HUES64 (cell line): ENCODE measurements around the gene CD79A.
"Not testable (repeated sequence)": the region's sequence is repeated elsewhere in the genome, so short reads cannot be mapped to it uniquely, and the experiment has no call there.

Experiments
- H3K27ac ChIP-seq: 2 replicates; pipeline ENCODE4 v1.7.0; 2013; ENCODE audit warnings: low read depth, low read length, inconsistent platforms
- H3K27me3 ChIP-seq: 2 replicates; pipeline ENCODE4 v1.6.1; 2013; ENCODE audit warnings: mild to moderate bottlenecking, low read length; ENCODE audit not compliant: insufficient read depth
- H3K36me3 ChIP-seq: 2 replicates; pipeline ENCODE4 v1.6.1; 2013; ENCODE audit warnings: mild to moderate bottlenecking, low read length; ENCODE audit not compliant: insufficient read depth
- H3K4me1 ChIP-seq: 2 replicates; pipeline ENCODE4 v1.6.1; 2013; ENCODE audit warnings: mild to moderate bottlenecking, low read length, moderate library complexity; ENCODE audit not compliant: insufficient read depth
- H3K4me3 ChIP-seq: 2 replicates; pipeline ENCODE4 v1.5.1; 2013; ENCODE audit warnings: mild to moderate bottlenecking, low read length, moderate library complexity
- H3K9ac ChIP-seq: 2 replicates; pipeline ENCODE4 v1.6.1; 2013; ENCODE audit warnings: mild to moderate bottlenecking, low read depth, low read length
- H3K9me3 ChIP-seq: 2 replicates; pipeline ENCODE4 v1.6.1; 2013; ENCODE audit warnings: low read depth, low read length; ENCODE audit not compliant: insufficient read depth
- WGBS: fragments of 150-250, 120-280 bp; methylation state at CpG from one replicate; pipeline ENCODE4 v1.1.7; 2013; ENCODE audit warnings: missing lambda C conversion rate; 5-methylcytosine and 5-hydroxymethylcytosine counted together

The CD79A gene

DNA sequence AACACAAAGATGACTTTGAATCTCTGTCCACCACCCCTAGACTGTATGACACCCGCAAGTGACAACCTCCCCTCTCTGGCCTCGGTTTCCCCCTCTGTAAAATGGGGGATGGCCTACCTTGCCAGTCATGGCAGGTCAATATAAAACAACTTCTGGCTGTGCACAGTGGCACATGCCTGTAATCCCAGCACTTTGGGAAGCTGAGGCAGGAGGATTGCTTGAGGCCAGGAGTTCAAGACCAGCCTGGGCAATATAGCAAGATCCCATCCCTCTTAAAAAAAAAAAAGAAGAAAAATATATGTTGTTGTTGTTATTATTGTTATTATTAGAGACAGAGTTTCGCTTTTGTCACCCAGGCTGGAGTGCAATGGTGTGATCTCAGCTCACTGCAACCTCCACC is 1.1 kb upstream of the CD79A start:
- WGBS: 84% methylated on average over 3 of the region's 3 CpGs
- not testable (repeated sequence) for H3K4me3 ChIP-seq, H3K27me3 ChIP-seq, H3K9me3 ChIP-seq, H3K27ac ChIP-seq, H3K4me1 ChIP-seq, H3K9ac ChIP-seq
- peaks cover 11% of the 10 kb centered on the region for H3K36me3 ChIP-seq

GRCh38 chr19:41877916-41878905 is 1.1 kb downstream of the CD79A start:
- H3K4me3 ChIP-seq: no peak overlapping the region
- H3K9me3 ChIP-seq: no peaks in the 10 kb centered on the region
- no peaks in the 10 kb centered on the region for H3K4me1 ChIP-seq
- H3K36me3 ChIP-seq: no peaks in the 10 kb centered on the region
- peaks cover 24% of the 10 kb centered on the region for H3K27me3 ChIP-seq
- no peak overlapping the region for H3K9ac ChIP-seq
- 86% methylated on average over 17 of the region's 17 CpGs for WGBS
- no peak overlapping the region for H3K27ac ChIP-seq

GRCh38 chr19:41879080-41879479 is 2.0 kb downstream of the CD79A start:
- no peak overlapping the region for H3K9ac ChIP-seq
- H3K4me3 ChIP-seq: no peak overlapping the region
- H3K4me1 ChIP-seq: no peaks in the 10 kb centered on the region
- no peaks in the 10 kb centered on the region for H3K36me3 ChIP-seq
- no peaks in the 10 kb centered on the region for H3K9me3 ChIP-seq
- WGBS: 86% methylated on average over 21 of the region's 21 CpGs
- H3K27me3 ChIP-seq: peaks cover 29% of the 10 kb centered on the region
- H3K27ac ChIP-seq: no peak overlapping the region

- no peak overlapping the region for H3K27ac ChIP-seq
- H3K9me3 ChIP-seq: no peaks in the 10 kb centered on the region
- peaks cover 29% of the 10 kb centered on the region for H3K27me3 ChIP-seq
- H3K9ac ChIP-seq: no peak overlapping the region
- H3K4me3 ChIP-seq: no peak overlapping the region
- no peaks in the 10 kb centered on the region for H3K36me3 ChIP-seq
- no peaks in the 10 kb centered on the region for H3K4me1 ChIP-seq
- WGBS: 84% methylated on average over 7 of the region's 7 CpGs
Observed at GRCh38 chr19:41879670-41880328, 2.7 kb downstream of the CD79A start.

DNA sequence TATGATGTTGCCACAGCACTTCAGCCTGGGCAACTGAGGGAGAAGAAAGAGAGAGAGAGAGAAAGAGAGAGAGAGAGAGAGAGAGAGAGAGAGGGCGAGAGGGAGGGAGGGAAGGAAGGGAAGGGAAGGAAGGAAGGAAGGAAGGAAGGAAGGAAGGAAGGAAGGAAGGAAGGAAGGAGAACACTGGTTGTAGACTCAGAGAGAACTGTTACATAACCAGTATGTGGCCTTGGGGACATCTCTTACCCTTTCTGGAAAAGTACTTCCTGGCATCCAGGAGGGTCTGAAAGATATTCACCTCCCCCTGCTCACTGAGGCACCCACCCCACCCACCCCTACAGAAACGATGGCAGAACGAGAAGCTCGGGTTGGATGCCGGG is 3.2 kb downstream of the CD79A start:
- H3K9me3 ChIP-seq: no peaks in the 10 kb centered on the region
- H3K4me3 ChIP-seq: no peak overlapping the region
- no peak overlapping the region for H3K9ac ChIP-seq
- WGBS: 70% methylated on average over 2 of the region's 5 CpGs
- H3K36me3 ChIP-seq: no peaks in the 10 kb centered on the region
- H3K4me1 ChIP-seq: no peaks in the 10 kb centered on the region
- H3K27ac ChIP-seq: no peak overlapping the region
- peaks cover 29% of the 10 kb centered on the region for H3K27me3 ChIP-seq

- peaks cover 11% of the 10 kb centered on the region for H3K4me1 ChIP-seq
- no peaks in the 10 kb centered on the region for H3K36me3 ChIP-seq
- H3K9me3 ChIP-seq: no peaks in the 10 kb centered on the region
- WGBS: 2% methylated on average over 80 of the region's 80 CpGs
- H3K4me3 ChIP-seq: peak within 1 kb of the TSS; percentile 90
- H3K9ac ChIP-seq: peak within 1 kb of the TSS; percentile 62
- peaks cover 29% of the 10 kb centered on the region for H3K27me3 ChIP-seq
- no peak within 1 kb of the TSS for H3K27ac ChIP-seq
Observed at GRCh38 chr19:41882568-41883462, 5.7 kb downstream of the CD79A start, which contains the start of gene ARHGEF1. TSS of gene ARHGEF1 (plus strand) at chr19:41883184. CDS start at chr19:41888083, 4,899 bp downstream.

- no peaks in the 10 kb centered on the region for H3K9me3 ChIP-seq
- H3K27me3 ChIP-seq: peaks cover 29% of the 10 kb centered on the region
- H3K4me1 ChIP-seq: peaks cover 17% of the 10 kb centered on the region
- peak overlapping the region; percentile 90 for H3K4me3 ChIP-seq
- H3K36me3 ChIP-seq: no peaks in the 10 kb centered on the region
- 2% methylated on average over 16 of the region's 23 CpGs for WGBS
- H3K9ac ChIP-seq: peak overlapping the region; percentile 53
- H3K27ac ChIP-seq: no peak overlapping the region
Observed at GRCh38 chr19:41883463-41883820, 6.4 kb downstream of the CD79A start.

- Histone ChIP-seq H3K9me3 (no peaks in the 10 kb centered on the region), H3K36me3 (peaks cover 2% of the 10 kb centered on the region), H3K27ac (no peak overlapping the region; the same call in 1 of the 2 replicates), H3K27me3 (peaks cover 29% of the 10 kb centered on the region), H3K9ac (peak overlapping the region; percentile 86), H3K4me1 (peaks cover 17% of the 10 kb centered on the region), H3K4me3 (peak overlapping the region; percentile 90)
- under 1% methylated on average over 66 of the region's 66 CpGs for WGBS
Observed at GRCh38 chr19:41883821-41884733, 7.0 kb downstream of the CD79A start.

DNA sequence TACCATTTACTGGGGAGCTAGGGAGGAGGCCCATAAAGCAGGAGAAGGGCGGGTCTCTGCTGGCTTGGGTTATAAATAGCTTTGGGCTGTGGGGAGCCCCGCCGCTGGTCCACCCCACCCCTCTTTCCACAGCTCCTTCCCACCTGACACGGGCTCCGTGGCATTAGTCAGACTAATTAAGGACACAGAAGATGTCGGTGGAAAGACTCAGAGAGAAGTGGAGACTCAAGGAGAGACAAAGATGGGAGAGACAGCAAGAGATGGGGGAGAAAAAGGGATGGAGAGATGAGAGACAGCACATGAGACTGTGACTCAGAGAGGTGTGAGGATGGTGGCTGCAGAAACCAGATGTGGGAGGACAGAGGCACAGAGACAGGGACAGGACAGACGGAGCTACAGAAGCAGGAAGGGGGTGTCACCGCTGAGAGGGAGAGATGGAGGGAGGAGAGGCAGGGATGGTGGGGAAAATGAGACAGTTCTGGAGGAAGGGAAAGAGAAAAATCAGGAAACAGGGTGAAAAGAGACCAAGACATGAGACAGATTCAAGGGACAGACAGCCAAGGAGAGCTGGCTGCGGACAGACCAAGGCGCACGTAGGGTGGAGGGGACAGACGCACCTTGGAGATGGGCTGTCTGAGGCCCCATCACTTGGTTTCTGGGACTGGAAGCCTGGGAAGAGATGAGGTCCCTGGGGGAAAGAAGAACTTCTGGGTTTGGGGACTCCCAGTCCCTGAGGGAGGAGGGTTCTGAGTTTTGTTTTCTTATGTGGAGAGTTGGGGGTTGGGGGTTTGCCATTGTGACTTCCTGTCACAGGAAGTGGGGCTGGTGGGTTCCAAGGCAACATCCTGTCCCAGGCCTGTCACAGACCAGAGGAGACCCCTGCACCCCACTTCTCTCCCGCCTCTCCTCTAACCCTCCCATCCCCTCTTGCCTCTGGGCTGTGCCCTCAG is 10.0 kb downstream of the CD79A start:
- Histone ChIP-seq H3K4me3 (0 out of 2 replicates have a peak overlapping the region, but pooled peaks have one; percentile 9), H3K36me3 (peaks cover 11% of the 10 kb centered on the region), H3K9me3 (no peaks in the 10 kb centered on the region), H3K9ac (peak overlapping the region; percentile 37; the same call in 1 of the 2 replicates), H3K27me3 (peaks cover 16% of the 10 kb centered on the region), H3K4me1 (peaks cover 17% of the 10 kb centered on the region), H3K27ac (peak overlapping the region; percentile 71)
- 75% methylated on average over 10 of the region's 13 CpGs for WGBS
